ENCODE measurements around the gene DCUN1D3.

- TF ChIP-seq CTCF (IDR thresholded peaks at IDR 0.05) (no peak), POLR2A (IDR thresholded peaks at IDR 0.05) (no peak)
These were observed 4.4 kb upstream of the DCUN1D3 start for GRCh38 chr16:20904507-20905081.

All from testis (tissue), 2 donors.